Measurements from ENCODE around the gene DEFB119.
"Not testable (repeated sequence)": the region's sequence is repeated elsewhere in the genome, so short reads cannot be mapped to it uniquely, and the experiment has no call there.

The DEFB119 gene

GRCh38 chr20:31390490-31390889 is at the start of gene DEFB119:
DEFB119 (minus strand) TSS chr20:31390590; CDS start chr20:31390483, 107 bp downstream.
- no peak for DNase-seq (ENCODE audit: low read depth)
- no peak within 1 kb of the TSS for H3K4me3 ChIP-seq (ENCODE audit: low read depth, low read length)
- no peak for TF ChIP-seq CTCF (conservative IDR thresholded peaks at IDR 0.05; ENCODE audit: low read depth, low read length)

- TF ChIP-seq CTCF (conservative IDR thresholded peaks at IDR 0.05; ENCODE audit: low read depth, low read length) = no peak
- H3K4me3 ChIP-seq (ENCODE audit: low read depth, low read length) = no peak overlapping the region
- DNase-seq (ENCODE audit: low read depth) = no peak
Measured at GRCh38 chr20:31430568-31431115, 40.3 kb upstream of the DEFB119 start.

GRCh38 chr20:31427576-31427975 is 37.2 kb upstream of the DEFB119 start:
- not testable (repeated sequence) for DNase-seq (ENCODE audit: low read depth); H3K4me3 ChIP-seq (ENCODE audit: low read depth, low read length)

GRCh38 chr20:31426891-31427551 is 36.6 kb upstream of the DEFB119 start:
- not testable (repeated sequence) for DNase-seq (ENCODE audit: low read depth); H3K4me3 ChIP-seq (ENCODE audit: low read depth, low read length)

- no peak for TF ChIP-seq CTCF (conservative IDR thresholded peaks at IDR 0.05; ENCODE audit: low read depth, low read length)
- no peak for DNase-seq (ENCODE audit: low read depth)
- no peak overlapping the region for H3K4me3 ChIP-seq (ENCODE audit: low read depth, low read length)
Measured at GRCh38 chr20:31425797-31426196, 35.4 kb upstream of the DEFB119 start.

- DNase-seq (ENCODE audit: low read depth) = no peak
- no peak for TF ChIP-seq CTCF (conservative IDR thresholded peaks at IDR 0.05; ENCODE audit: low read depth, low read length)
- H3K4me3 ChIP-seq (ENCODE audit: low read depth, low read length) = no peak overlapping the region
Measured at GRCh38 chr20:31418307-31418706, 27.9 kb upstream of the DEFB119 start.

GRCh38 chr20:31415653-31416052 is 25.3 kb upstream of the DEFB119 start:
- no peak overlapping the region for H3K4me3 ChIP-seq (ENCODE audit: low read depth, low read length)
- DNase-seq (ENCODE audit: low read depth) = no peak
- no peak for TF ChIP-seq CTCF (conservative IDR thresholded peaks at IDR 0.05; ENCODE audit: low read depth, low read length)

- DNase-seq (ENCODE audit: low read depth) = no peak
- H3K4me3 ChIP-seq (ENCODE audit: low read depth, low read length) = no peak overlapping the region
- TF ChIP-seq CTCF (conservative IDR thresholded peaks at IDR 0.05; ENCODE audit: low read depth, low read length) = no peak
Measured at GRCh38 chr20:31414381-31414780, 24.0 kb upstream of the DEFB119 start.
